RWPE2 (cell line): ENCODE results near the gene N4BP2L2.

Source experiments
- ATAC-seq: fragments of 200-7000 bp; cut with Tn5 transposase; 3 replicates; pipeline ENCODE4 v1.9.1; 2021; ENCODE audit warnings: low read depth
- DNase-seq: peaks from one replicate; pipeline ENCODE4 v3.0.0-alpha.2; 2020; ENCODE audit warnings: low spot score
- H3K27ac ChIP-seq: fragments of 450-650 bp; 2 replicates; pipeline ENCODE4 v1.5.1; 2017; ENCODE audit warnings: mild to moderate bottlenecking; ENCODE audit not compliant: poor library complexity, severe bottlenecking
- H3K27me3 ChIP-seq: fragments of 250-450 bp; sonication (Bioruptor Pico); 2 replicates; pipeline ENCODE4 v1.5.1; 2021; ENCODE audit warnings: mild to moderate bottlenecking, moderate library complexity; ENCODE audit not compliant: insufficient read depth, poor library complexity, severe bottlenecking
- H3K36me3 ChIP-seq: fragments of 250-450 bp; sonication (Bioruptor Pico); 2 replicates; pipeline ENCODE4 v1.5.1; 2020; ENCODE audit warnings: low read depth, mild to moderate bottlenecking, moderate library complexity
- H3K4me1 ChIP-seq: fragments of 250-450 bp; sonication (Bioruptor Pico); 2 replicates; pipeline ENCODE4 v1.5.1; 2021; ENCODE audit warnings: mild to moderate bottlenecking, moderate library complexity; ENCODE audit not compliant: insufficient read depth, poor library complexity, severe bottlenecking
- H3K4me3 ChIP-seq: fragments of 250-450 bp; sonication (Bioruptor Pico); 2 replicates; pipeline ENCODE4 v1.5.1; 2021; ENCODE audit warnings: mild to moderate bottlenecking, moderate library complexity; ENCODE audit not compliant: severe bottlenecking
- H3K9me3 ChIP-seq: fragments of 250-450 bp; sonication (Bioruptor Pico); 2 replicates; pipeline ENCODE4 v1.5.1; 2021; ENCODE audit warnings: mild to moderate bottlenecking, moderate library complexity; ENCODE audit not compliant: severe bottlenecking
- TF ChIP-seq, protein P1 (sequence below): fragments of 450-650 bp; IDR thresholded peaks from one replicate; pipeline ENCODE4 v1.5.1; 2017; ENCODE audit warnings: mild to moderate bottlenecking, moderate library complexity; ENCODE audit not compliant: poor library complexity, severe bottlenecking

N4BP2L2 gene

DNA sequence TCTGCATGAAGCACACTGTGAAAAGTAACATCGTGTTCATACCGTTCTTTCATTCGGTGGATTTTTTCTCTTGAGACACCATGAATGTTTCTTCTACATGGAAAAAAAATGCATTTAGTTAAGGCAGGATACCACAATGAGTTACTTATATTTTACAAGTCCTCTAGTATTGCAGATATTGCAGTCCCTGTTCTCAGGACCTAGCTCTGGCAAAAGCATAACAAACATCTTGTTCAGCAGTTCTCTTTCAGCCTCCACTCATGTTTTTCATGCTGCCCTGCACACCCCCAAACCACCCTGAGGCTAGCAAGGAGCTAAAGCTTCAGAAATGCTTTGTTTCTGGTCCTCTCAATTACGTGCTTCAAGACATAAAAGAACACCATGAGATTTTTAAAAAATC is 135.5 kb downstream of the N4BP2L2 start:
- no peak for DNase-seq
- Histone ChIP-seq H3K36me3 (peaks cover 14% of the 10 kb centered on the region), H3K9me3 (no peaks in the 10 kb centered on the region), H3K4me3 (no peak overlapping the region), H3K27ac (no peak overlapping the region), H3K27me3 (no peaks in the 10 kb centered on the region), H3K4me1 (no peaks in the 10 kb centered on the region)
- TF ChIP-seq, protein P1, sequence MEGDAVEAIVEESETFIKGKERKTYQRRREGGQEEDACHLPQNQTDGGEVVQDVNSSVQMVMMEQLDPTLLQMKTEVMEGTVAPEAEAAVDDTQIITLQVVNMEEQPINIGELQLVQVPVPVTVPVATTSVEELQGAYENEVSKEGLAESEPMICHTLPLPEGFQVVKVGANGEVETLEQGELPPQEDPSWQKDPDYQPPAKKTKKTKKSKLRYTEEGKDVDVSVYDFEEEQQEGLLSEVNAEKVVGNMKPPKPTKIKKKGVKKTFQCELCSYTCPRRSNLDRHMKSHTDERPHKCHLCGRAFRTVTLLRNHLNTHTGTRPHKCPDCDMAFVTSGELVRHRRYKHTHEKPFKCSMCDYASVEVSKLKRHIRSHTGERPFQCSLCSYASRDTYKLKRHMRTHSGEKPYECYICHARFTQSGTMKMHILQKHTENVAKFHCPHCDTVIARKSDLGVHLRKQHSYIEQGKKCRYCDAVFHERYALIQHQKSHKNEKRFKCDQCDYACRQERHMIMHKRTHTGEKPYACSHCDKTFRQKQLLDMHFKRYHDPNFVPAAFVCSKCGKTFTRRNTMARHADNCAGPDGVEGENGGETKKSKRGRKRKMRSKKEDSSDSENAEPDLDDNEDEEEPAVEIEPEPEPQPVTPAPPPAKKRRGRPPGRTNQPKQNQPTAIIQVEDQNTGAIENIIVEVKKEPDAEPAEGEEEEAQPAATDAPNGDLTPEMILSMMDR = no peak
- no peak for ATAC-seq

DNA sequence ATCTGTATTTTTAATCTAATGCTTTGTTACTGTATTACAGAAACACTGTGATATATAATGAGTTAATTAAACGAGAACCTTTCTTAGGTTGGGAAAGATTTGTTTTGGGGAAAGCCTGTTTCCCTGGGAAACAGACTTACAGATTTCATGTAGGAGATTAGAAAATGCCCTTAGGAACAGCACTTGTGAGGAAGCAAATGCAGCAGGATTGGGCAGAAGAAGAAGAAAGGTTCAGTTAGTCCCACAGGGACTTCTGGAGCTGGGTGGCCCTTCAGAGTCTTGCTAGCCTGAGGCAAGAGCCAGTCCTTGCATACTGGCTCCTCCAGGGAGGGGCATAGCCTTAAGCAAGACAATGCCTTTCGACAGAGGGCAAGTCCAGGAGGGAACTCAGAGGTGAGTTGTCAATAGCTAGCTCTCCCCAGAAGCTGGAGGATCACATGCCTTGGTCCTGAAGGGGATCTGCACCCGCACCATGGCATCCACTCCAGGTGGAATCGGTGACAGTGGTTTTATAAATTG is 147.4 kb downstream of the N4BP2L2 start:
- Histone ChIP-seq H3K9me3 (no peaks in the 10 kb centered on the region), H3K4me1 (no peaks in the 10 kb centered on the region), H3K4me3 (no peak overlapping the region), H3K27ac (no peak overlapping the region), H3K36me3 (peaks cover 23% of the 10 kb centered on the region), H3K27me3 (no peaks in the 10 kb centered on the region)
- DNase-seq = no peak
- no peak for ATAC-seq
- TF ChIP-seq, protein P1 = no peak

DNA sequence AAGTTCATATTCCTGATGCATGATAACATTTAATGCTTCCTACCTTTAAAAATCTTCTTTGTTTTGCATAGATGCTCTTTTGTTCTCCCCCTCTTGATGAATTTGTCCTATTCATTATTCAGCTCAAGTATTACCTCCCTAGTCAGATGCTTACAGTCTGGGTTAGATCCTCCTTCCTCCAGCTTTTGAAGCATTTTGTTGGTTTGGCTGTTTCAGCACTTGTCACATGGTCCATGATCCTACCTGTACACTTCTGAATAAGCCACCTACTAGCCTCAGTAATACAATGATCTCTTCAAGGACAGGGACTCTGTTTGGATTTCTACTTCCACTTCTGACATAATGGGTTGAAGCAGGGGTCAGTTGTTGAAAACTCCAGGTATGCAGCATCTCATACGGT is 148.1 kb downstream of the N4BP2L2 start:
- peaks cover 20% of the 10 kb centered on the region for H3K36me3 ChIP-seq
- no peaks in the 10 kb centered on the region for H3K4me1 ChIP-seq
- no peak overlapping the region for H3K4me3 ChIP-seq
- DNase-seq = no peak
- H3K27me3 ChIP-seq = no peaks in the 10 kb centered on the region
- TF ChIP-seq, protein P1 = no peak
- ATAC-seq = no peak
- no peak overlapping the region for H3K27ac ChIP-seq
- H3K9me3 ChIP-seq = no peaks in the 10 kb centered on the region

DNA sequence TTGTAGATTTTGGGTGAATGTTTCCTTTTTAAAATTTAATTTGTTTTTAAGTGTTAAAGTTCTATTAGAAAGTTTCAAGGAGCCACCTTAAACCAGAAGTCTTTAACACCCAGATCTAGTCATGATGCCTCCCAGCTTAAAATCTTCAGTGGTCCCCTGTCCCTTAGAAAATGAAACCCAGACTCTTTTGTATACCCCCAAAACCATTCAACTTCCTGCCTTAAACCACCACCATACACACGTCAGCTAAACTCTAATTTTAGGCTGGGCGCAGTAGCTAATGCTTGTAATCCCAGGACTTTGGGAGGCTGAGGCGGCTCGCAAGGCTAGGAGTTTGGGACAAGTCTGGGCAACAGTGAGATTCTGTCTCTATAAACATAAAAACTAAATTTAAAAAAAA is 148.5 kb downstream of the N4BP2L2 start:
- Histone ChIP-seq H3K27ac (no peak overlapping the region), H3K36me3 (peaks cover 15% of the 10 kb centered on the region), H3K4me1 (no peaks in the 10 kb centered on the region), H3K4me3 (no peak overlapping the region), H3K9me3 (no peaks in the 10 kb centered on the region), H3K27me3 (no peaks in the 10 kb centered on the region)
- TF ChIP-seq, protein P1 = no peak
- ATAC-seq (no peak), DNase-seq (no peak)

DNA sequence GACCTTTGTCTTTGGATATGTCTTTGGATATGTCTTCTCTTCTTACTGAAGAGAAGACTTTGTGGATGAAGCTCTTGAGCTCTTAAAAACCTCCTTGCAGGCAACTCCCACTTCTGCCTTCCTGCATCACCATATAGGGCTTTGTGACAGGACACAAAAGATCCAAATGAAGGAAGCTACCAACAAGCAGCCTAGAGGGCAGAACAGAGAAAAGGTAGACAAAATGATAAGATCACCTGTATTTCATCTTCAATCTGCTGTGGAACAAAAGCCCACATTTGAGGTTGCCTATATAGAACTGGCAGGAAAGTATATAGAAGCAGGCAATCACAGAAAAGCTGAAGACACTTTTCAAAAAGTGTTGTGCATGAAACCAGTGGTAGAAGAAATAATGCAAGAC is 153.2 kb downstream of the N4BP2L2 start:
- TF ChIP-seq, protein P1 = no peak
- H3K4me1 ChIP-seq = no peaks in the 10 kb centered on the region
- no peak overlapping the region for H3K27ac ChIP-seq
- H3K27me3 ChIP-seq = no peaks in the 10 kb centered on the region
- no peak for DNase-seq
- no peak for ATAC-seq
- H3K9me3 ChIP-seq = no peaks in the 10 kb centered on the region
- no peak overlapping the region for H3K4me3 ChIP-seq
- peaks cover 27% of the 10 kb centered on the region for H3K36me3 ChIP-seq
